T-helper 2 cell (primary cell): ENCODE data around the gene ATP10B.

Source experiments
- DNase-seq, 5 experiments: peaks; one replicate each; pipeline versions ENCODE4 v3.0.0 to v3.0.0-alpha.2; 2012 to 2022

ATP10B gene

DNA sequence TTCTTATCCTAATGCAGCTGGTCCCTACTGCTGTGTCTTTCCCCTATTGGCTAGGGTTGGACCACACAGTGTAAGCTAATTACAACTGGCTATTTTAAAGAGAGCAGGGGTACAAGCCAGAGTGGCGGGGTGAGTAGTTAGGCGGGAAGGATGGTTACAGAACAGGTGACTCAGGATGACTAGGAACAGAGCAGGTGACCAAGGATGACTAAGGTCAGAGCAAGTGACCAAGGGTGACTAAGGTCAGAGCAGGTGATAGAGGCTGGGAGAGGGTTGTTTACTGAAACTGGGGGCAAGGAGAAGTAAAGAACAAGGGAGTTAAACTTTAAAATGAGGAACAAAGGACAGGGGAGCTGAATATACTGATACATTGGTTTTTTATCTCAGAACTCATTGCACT, 304.9 kb downstream of the ATP10B start:
- no peak for DNase-seq

DNA sequence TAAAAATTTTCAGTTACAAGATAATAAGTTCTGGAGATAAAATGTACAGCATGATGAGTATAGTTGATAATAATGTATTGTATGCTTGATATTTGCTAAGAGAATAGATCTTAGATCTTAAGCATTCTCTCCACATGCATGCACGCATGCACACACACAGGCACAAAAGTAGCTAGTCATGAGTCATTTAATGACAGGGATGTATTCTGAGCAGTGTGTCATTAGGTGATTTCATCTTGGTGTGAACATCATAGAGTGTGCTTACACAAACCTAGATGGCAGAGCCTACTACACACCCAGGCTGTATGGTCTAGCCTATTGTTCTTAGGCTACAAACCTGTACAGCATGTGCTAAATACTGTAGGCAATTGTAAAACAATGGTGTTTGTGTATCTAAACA, 306.2 kb downstream of the ATP10B start:
- peak in 1 of 5 experiments; percentile 12 for DNase-seq

DNA sequence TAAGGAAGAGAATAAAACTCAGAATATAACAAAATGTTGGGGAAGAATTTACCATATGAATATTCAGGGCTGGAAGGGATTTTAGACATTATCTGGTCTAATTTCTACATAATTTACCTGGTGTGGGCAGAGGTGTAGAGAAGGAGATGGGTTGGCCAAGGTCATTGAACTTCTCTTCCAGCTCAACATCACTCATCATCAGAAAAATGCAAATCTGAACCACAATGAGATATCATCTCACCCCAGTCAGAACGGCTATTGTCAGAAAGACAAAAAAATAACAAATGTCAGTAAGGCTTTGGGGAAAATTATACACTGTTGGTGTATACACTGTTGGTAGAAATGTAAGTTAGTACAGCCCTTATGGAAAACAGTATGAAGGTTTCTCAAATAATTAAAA, 308.6 kb downstream of the ATP10B start:
- peak in 1 of 5 experiments; percentile 31 for DNase-seq

DNA sequence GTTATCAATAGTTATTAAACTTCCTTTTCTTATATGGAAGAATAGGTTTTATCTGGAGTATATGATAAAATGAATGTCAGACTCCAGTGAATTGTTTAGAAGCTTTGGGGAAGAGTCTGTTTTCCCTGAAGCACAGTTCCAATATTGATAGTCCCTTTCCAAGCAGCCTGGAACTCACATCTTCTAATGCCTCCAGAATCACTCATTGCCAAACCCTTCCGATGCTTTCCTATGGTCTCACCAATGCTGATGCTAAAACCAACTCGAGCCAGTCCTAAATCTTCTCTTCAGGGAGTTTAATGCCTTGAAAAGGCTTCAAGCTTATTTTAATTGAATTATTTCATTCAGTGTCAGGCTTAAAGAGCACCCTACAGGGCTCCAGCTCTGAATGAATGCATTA, 309.2 kb downstream of the ATP10B start:
- no peak for DNase-seq

DNA sequence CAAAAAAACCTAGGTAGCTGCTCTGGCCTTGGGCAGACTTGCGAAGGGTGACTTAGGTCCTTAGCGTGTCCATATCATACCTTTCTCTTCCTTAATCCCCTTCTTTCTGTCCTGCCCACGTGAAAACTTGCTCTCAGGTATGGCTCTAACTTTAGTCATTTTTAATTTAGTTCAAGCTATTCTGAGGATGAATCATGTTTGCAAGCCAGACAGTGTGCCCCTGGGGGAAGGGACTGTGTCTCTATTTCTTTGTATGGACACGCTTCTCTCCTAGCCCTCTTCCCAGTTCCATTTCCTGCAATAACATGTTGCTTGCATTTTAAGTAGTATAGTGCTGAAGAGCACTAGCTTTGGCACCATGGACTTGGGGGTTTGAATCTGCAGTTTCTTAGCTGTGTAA, 309.7 kb downstream of the ATP10B start:
- no peak for DNase-seq

DNA sequence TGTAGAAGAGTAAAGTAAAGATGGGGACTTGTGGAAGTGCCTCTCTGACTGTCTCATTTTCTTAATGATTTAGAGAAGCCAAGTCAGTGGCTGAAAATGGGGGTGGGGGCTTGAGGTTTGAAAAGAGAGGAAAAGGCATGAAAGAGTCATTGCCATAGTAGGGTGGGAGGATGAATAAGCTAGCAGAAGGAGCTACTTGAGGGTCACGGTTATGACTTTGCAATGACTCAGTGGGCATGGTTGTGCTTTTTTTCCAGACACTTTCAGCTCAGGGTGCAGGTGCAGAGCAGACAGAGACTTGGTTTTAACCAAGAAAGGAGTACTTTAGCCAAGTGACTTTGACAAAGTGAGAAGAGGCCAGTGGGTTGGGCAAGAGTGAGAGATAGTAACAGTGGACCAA, 312.6 kb downstream of the ATP10B start:
- peak in 1 of 5 experiments; percentile 24 for DNase-seq

DNA sequence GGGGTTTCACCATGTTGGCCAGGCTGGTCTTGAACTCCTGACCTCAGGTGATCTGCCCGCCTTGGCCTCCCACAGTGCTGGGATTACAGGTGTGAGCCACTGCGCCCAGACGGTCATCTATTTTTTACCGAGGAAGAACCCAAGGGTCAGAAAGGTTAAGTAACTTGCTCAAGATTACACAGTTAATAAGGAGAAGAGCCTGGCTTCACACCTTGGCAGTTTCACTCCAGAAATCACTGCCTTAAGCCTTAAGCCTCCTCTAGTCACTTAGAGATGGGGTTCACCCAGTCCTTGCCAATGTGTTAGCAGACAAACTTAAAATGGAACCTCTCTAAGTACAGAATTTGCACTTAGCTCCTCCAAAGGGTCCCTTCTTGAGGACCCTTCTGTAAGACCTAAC, 314.1 kb downstream of the ATP10B start:
- DNase-seq: no peak

DNA sequence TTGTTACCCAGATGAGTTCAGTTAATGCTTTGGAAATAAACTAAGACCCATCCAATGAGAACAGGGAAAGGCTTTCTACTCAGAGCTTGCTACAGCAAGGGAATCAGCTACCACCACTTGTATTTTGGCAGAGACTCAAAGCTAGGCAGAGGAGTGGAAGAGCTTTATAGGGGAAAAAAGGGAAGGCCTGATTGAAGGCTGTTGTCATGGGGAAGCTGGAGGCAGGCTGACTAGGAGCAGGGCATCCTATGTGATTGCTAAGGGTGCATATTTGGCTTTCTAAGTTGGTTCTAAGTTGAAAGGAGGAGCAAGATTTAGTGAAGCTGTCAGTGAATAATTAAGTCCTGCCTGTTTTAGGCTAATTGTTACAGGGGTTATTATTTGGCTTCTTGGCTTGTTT, 314.9 kb downstream of the ATP10B start:
- no peak for DNase-seq

DNA sequence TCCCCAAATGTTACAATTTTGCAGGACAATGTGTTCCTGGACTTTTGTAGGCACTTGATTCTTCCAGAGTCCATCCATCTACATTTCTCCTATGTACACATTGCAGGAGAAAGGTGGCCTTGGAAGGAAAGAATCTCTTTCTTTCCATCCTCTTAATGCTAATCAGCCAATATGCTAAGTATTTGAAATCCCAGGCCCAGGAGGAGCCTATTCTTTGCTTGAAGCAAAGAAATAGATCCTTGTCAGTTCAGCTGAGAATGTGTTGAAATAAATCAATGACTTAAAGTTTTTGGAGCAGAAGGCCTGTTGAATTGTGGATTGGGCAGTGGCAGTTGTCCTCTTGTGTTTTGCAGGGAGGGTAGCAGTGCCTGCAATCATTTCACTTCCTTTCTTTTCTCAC, 317.1 kb downstream of the ATP10B start:
- no peak for DNase-seq

DNA sequence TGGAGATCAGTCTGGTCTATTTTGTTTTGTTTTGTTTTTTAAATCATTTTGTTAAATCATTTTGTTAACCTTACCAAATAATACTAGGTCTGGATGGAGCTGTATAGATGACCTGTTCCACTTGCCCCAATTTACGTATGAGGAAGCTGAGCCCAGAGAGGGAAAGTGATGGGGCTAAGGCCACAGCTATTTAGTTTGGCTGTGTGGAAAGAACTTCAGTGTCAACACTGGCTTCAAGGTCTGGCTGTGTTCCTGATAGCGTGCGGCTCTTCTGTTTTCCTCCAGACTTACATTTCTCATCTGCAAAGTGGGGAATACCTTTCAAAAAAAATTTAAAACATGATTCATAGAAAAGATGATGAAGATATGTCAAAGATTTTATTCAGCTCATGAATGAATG, 317.9 kb downstream of the ATP10B start:
- DNase-seq: no peak

DNA sequence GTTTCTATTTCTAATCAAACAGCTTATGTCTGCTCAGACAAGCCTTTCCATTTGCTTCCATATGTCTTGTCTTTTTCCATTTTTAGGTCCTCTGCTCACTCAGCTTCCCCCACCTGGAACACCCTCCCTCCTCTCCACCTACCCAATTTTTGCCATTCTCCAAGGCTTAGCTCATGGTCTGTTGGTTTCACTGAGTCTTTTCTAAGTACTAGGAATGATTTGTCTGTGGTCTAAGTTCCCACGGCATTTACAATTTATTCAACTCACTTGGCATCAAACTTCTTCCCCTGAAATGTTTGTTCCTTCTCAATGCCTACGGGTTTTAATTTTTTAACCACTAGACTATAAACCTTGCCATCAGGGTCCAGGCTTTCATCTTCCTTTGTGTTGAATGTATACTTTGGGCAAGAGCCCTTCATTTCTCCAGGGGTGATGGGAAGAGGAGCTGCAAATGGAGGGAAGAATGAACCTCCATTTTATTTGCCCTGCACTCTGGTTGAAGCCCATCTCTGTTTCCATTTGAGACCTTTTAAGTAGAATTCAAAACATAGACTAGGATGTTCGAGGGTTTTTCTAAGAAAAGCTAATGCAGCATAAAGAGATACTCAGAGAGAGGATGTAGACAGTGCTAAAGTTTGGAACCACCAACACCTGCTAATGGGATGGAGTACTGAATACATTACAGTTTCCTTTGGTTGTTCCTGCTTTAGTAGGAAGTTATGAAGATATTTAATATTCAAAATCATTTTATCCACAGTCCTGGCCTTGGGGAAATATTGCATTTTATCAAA, 326.3 kb downstream of the ATP10B start:
- DNase-seq: no peak

DNA sequence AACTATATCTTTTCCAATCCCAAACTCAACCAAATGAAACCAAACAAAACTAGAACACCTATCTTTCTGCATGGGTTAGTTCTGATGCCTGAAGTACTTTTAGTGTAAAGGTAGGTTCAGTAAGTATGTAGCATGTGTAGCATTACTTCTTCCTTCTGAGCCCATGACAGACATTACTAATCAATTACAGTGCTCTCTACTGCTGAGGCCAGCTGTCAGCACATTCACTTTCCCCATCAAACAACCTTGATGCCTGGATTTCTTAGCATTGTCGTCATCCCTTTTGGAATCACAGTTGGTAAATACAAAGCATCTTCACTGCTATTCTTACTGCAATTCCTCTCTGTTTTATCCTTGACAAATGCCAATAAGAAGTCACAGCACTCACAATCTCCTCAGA, 327.2 kb downstream of the ATP10B start:
- no peak for DNase-seq

DNA sequence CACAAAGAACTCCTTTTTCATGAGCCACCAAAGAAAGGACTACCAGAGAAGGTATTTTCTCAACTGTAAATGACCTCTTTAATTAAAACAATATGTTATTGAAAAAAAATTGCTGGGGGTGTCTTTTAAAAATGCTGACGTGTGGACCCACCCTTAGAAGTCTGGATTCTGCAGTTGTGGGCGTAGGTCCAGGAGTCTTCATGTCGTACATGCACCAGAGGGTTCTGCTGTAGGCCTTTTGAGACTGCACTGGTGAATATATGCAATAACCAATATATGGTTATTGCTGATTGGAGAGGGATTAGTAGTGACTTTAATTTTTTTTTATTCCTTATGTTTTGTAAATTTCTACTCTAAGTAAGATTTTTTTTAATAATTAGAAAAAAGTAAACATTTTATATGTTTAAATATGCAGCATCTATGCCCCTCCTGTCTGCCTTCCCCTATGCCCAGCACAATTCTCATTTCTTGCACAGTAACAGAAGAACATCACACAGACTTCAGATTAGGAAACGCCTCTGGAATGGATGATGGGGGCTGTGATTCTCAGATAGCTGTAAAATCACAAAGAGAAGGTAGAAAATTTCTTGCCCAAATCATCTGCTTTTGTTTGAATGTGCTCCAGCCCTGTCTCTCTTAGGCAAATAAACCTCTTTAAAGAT, 328.4 kb downstream of the ATP10B start:
- no peak for DNase-seq

DNA sequence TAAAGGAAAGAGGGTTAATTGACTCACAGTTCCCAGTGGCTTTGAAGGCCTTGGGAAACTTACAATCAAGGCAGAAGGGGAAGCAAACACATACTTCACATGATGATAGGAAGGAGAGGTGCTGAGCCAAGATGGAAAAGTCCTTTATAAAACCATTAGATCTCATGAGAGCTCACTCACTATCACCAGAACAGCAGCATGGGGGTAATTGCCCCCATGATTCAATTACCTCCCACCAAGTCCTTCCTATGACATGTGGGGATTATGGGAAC, 330.7 kb downstream of the ATP10B start:
- no peak for DNase-seq

DNA sequence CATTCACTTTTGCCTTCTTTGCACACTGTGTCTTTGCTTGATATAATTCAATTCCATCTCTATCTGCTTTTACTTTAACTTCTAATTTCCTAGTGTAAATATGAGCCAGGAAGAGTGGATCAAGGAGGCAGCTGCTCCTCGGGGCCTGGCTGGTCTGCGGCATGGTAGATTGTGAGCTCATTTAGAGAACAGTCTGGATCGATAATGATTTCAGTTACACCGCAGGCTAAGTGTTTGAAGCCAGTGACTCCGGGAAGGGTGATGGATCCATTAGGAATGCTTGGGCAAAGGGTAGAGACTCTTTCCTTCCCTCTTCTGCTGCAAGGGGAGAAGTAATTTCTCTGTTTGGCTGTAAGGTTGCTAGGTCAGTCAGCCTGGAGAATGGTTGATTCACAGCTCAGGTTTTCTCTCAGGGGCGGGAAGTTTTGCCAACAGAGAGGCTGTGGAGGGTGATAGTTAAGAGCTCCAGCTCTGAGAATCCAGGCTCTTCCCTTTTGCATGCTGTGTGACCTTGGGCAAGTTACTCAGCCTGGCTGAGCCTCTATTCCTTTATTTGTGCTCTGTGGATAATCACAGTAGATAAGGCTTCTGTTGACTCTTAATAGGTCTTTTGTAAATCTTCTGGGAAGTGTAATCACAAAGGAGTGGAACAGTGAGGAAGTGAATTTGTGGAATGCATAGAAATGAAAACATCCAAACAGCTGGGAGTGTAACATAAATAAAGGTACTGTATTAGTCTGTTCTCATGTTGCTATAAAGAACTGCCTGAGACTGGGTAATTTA, 331.2 kb downstream of the ATP10B start:
- DNase-seq: no peak

DNA sequence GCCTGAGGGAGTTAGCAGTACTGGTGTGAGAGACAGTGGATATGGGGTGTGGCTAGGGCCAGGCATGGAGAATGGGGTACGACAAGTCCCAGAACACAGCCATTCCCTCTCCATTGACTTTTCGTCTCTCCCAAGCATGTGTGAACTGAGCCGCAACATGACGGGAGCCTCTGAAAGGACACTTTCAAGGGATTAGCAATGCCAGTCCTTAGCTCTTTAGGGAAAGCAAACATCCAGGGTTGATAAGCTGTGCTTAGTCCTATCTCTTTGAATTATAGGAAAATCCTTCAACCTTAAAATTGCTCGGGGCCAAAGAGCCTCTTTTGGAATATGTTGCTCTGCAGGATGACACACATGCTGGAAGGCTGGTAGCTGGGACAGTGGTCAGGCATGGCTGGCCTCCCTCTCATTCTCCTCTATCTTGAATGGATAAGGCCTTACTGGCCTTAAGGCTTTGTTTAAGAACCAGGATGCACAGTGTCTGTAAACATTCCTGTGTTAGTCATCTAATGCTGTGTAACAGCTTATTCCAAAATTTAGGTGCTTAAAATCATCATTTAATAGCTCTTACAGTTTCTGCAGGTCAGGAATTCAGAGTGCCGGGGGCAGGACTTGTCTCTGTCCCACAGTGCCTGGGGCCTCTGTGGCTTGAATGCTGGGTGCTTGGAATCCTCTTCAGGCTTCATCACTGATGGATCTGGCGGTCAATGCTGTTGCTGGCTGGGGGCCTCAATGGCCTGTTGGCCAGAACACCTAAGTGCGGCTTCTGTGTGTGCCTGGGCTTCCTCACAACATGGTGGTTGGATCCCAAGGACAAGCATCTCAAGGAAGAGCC, 335.1 kb downstream of the ATP10B start:
- no peak for DNase-seq

DNA sequence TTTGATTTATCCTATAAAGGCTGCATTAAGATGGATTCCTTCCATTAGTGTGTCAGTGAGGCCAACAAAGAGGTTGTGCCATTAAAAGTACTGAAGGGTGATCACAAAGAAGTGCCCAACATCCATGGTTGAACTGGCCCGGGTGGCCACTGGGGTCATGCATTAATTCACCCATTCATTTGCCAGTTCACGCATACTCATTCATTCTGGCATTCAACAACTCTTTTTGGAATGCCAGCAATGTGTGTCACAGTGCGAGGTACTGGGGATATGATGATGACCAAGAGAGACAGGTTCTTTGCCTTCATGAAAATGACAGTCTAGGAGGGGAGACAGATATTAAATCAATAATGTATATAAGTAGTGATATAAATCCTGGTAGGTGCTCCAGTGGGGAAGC, 337.1 kb downstream of the ATP10B start:
- DNase-seq: no peak

DNA sequence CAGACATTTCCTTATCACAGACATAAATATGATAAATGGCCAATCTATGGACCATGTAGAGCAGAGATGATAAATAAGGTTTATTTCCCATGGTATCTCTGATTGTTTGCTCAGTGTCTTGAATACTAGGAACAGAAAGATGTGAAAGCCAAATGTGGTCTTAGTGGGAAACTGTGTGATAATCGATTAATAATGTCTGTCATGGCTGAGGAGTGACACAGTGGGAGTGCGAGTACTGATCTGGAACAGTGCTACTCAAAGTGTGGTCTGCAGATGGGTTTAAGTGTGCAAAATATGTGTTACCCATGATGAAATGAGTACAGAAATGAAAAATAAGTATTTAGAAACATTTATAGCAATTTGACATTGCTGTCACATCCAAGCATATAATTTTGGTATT, 337.8 kb downstream of the ATP10B start:
- DNase-seq: no peak

DNA sequence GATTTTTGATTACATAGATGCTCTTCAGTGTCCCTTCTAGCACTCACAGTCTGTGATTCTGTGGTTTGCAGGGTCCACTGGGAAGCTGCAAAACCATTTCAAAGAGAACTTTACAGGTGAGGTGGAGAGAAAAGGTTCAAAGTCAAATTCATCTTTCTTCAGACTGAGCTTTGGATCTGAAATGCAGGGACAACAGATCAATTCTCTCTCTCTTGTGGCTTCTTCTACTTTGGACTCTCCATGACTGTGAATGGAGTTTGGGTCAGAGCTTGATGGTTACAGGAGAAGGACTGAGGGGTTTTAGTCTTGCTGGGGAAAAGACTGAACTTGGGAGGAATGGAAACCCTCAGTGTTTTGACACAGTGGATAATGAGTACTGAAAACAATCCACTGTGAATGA, 338.5 kb downstream of the ATP10B start:
- DNase-seq: no peak
